HG03571 (cell line): Measurements from ENCODE around the gene HABP2.

ENCODE experiments used
- ATAC-seq: cut with Tn5 transposase; IDR thresholded peaks from one replicate; pipeline ENCODE4 v1.9.1; 2021; ENCODE audit not compliant: unreplicated experiment

Gene HABP2

GRCh38 chr10:113525713-113526112 lies 27.1 kb upstream of the HABP2 start:
- ATAC-seq, result no peak

GRCh38 chr10:113527211-113527906 lies 25.5 kb upstream of the HABP2 start:
- ATAC-seq, result no peak

DNA sequence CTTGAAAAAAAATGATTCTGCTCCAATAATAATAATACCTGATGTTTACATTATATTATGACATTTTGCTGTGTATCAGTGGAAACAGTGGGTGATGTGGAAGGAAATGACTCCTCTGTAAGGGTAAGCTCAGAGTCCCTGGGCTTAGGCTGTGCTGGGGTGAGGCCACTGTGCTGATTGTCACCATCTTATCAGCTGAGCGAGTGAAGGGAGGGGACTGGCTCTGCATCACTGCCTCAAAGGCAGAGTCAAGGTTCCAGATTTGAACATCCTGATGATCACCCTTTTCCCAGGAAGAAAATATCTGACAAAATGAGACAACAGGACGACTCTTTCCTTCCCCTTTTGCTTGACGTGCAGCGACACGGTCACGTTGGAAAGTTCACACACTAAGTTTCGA lies 24.0 kb upstream of the HABP2 start:
- no peak for ATAC-seq

GRCh38 chr10:113529575-113529974 lies 23.3 kb upstream of the HABP2 start:
- no peak for ATAC-seq

- no peak for ATAC-seq
These were observed 22.4 kb upstream of the HABP2 start for GRCh38 chr10:113530476-113530875.

GRCh38 chr10:113532724-113533123 lies 20.1 kb upstream of the HABP2 start:
- ATAC-seq, result no peak

DNA sequence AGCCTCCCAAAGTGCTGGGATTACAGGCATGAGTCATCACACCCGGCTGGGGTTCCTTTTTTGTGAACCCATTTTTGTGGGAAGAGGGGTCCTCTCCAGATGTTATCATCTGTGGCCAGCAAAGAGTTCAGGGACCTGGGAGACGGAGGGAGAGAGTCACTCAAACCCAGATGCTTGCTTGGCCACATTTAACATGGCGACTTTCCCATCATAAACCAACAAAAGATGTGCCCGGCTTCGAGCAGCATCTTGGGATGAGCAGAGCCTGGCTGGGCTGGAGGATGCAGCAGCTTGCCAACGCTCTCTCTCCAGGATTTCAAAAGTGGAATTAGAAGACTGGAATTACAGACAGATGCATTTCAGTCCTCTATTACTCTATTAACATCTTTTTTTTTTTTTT lies 19.1 kb upstream of the HABP2 start:
- no peak for ATAC-seq

DNA sequence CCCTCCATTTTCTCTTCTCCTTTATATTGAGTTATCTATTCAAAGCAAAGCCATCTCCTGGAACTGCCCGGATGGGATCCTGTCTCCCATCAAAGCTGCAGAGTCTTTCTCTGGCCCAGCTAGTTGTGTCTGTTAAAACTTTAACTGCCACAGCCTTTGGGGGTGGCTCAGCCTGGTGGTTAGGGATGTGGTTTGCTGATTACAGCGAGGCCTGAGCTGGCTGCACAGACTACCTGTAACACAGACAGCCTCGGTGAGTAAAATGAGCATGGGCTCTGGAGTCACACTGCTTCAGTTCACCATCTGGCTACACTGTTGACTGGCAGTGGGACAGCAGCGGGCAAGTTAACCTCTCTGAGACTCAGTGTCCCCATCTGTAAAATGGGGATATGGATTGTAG lies 18.4 kb upstream of the HABP2 start:
- no peak for ATAC-seq

DNA sequence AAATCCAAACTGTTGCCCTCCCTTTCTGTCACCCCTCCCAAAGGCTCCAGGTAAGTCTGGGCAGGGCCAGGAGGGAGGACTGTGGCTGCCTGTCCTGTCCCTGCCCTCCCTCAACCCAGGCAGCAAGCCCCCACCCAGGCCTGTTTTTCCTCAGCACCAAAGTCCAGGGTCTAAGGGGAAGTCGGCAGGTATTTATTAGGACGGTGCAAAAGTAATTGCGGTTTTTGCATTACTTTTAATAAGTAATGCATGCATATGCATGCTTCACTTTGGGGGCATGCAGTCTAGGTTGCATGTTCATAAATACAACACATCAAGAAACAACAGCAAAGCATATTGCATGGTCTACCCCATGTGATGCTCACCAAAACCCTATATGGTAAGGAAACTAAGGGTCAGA lies 15.2 kb upstream of the HABP2 start:
- ATAC-seq, result no peak

- no peak for ATAC-seq
These were observed 14.7 kb upstream of the HABP2 start for GRCh38 chr10:113538151-113538550.

DNA sequence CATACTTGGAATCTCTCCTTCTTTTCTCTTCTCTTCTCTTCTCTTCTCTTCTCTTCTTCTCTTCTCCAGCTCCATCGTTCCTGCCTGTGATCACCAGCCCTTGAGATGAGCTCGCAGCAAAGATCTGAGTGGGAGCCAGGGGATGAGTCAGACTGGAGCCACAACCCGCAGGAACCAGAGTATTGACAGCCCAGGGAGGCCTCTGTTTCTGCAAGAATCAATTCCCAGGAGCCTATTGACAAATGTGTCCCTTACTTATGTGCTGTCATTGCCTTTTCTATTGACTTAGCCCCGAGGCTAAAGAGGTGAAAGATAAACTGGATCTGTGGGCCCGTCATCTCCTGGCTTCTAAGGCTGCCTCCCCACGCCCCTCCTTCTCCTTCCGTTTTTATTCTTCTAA lies 13.1 kb upstream of the HABP2 start:
- ATAC-seq, result no peak

- ATAC-seq, result no peak
These were observed 11.9 kb upstream of the HABP2 start for GRCh38 chr10:113540845-113541548.

DNA sequence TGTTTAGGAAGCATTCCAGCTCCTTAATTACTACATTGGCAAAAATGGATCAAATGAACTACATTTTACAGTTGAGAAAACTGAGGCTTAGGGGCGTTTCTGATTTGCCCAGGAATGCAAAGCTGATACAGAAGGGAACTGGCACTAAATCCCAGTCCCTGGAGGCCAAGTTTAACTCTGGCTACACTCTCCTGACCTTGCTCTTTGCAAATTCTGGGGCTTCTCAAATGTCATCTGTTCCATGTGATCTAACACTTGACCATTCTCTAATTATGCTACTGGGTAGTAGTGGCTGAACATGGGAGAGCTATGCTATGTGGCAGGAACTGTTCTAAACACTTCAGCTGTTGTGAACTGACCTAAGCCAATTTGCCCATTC lies 11.3 kb upstream of the HABP2 start:
- ATAC-seq, result no peak

- no peak for ATAC-seq
These were observed 9.5 kb upstream of the HABP2 start for GRCh38 chr10:113543107-113543955.

- no peak for ATAC-seq
These were observed 8.5 kb upstream of the HABP2 start for GRCh38 chr10:113544392-113544791.

DNA sequence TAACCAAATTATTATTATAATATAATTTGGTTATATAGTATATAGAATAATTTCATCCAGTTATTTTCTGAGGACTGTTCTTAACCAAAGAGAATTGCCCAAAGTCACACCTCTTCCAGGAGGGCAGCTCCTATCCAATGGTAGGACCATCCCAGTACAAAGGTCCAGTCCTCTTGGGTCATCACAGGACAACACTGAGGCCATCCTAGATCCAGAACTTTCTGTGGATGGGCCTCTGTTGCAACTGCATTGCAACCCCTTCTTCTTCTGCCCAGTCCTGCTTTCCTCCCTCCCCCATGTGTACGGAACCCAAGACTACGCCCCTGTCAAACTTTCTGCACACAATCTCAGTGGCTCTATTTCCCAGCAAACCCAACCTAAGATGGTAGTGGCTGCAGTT lies 5.4 kb upstream of the HABP2 start:
- no peak for ATAC-seq

GRCh38 chr10:113549856-113550255 lies 3.0 kb upstream of the HABP2 start:
- no peak for ATAC-seq

- ATAC-seq, result no peak
These were observed 2.5 kb upstream of the HABP2 start for GRCh38 chr10:113550365-113550764.

GRCh38 chr10:113552014-113552413 lies 839 bp upstream of the HABP2 start:
- ATAC-seq, result no peak

GRCh38 chr10:113553149-113553548 lies 296 bp downstream of the HABP2 start:
- ATAC-seq, result no peak

DNA sequence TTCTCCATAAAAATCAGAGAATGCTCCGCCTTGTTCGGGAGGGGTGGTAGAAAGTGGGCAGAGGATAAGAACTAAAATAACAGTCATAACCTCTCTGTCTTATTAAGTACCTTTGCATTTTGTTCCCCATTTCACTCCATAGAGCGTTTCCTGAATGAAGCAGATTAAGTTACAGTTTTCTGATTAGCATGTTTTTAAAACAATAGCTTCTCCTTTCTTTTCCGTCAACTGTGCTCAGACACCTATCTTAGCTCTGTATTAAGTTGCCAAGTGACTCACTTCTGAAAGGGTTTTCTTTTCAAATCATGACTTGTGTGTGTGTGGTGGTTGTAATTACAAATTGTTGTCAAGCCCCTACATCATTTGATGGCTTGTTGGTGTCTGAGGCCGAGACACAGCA lies 1.4 kb downstream of the HABP2 start:
- ATAC-seq, result no peak

DNA sequence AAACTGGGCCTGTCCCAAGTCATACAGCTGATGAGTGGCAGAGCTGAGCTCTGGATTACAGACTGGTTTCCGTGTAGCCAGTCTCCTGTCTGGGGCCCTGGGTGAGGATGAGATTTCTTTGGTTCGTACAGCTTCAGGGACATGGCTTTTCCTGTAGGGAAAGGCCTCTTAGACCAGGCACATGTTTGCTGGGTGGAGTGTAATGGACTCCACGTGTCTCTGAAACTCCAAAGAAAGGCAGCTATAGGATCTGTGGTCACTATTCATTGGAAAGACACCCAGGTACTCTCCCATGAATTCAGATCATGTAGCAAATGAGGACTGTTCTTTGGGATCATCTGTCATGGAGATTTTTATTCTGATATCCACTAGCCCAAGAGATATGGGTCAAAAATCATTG lies 2.4 kb downstream of the HABP2 start:
- ATAC-seq, result no peak
